Pancreas (tissue), 10 donors: ENCODE results near the gene LSM12. TPM values are rescaled to one million over a fixed set of nuclear protein-coding genes. Genes with fewer than 3 reads are reported as not detected.

Experiments
- ATAC-seq, 4 donors: fragments of 200-7000 bp; cut with Tn5 transposase; one replicate each; pipeline versions ENCODE4 v1.8.0 to v1.9.1; 2020; ENCODE audit warnings: mild to moderate bottlenecking in 4 of 4, moderate library complexity in 4 of 4
- DNase-seq, 6 donors: peaks; one replicate each; pipeline ENCODE4 v3.0.0-alpha.2; 2020
- FAIRE-seq: peaks from 2 replicates; lab custom pipeline; 2012; peaks lifted over from hg19 to GRCh38; lab: Jason Lieb, UNC
- H3K27ac ChIP-seq, 4 donors: fragments of 200-600 bp; sonication (generic); 1 replicate in 3 of 4; 2 replicates in 1 of 4; pipeline versions ENCODE4 v1.5.0 to v1.8.0; 2020
- H3K27me3 ChIP-seq, 4 donors: fragments of 200-600 bp; one replicate each; pipeline ENCODE4 v1.8.0; 2021
- H3K36me3 ChIP-seq, 3 donors: fragments of 200-600 bp; sonication (generic) in 1 of 3; one replicate each; pipeline versions ENCODE4 v1.5.0 to v1.8.0; 2020 to 2021
- H3K4me1 ChIP-seq, 3 donors: fragments of 200-600 bp; one replicate each; pipeline ENCODE4 v1.8.0; 2021
- H3K4me3 ChIP-seq, 4 donors: fragments of 200-600 bp; sonication (generic) in 2 of 4; one replicate each; pipeline versions ENCODE4 v1.5.0 to v1.8.0; 2020 to 2021
- H3K9me3 ChIP-seq, 4 donors: fragments of 200-600 bp; one replicate each; pipeline ENCODE4 v1.8.0; 2021
- CTCF ChIP-seq, 4 donors: fragments of 200-600 bp; sonication (generic) in 3 of 4; IDR thresholded peaks; one replicate each; pipeline versions ENCODE4 v1.5.0 to v1.8.0; 2021; ENCODE audit warnings: antibody characterized with exemption in 4 of 4
- WGBS, 2 donors: extraction: QIAGEN DNeasy Blood & Tissue Kit; methylation state at CpG; one replicate each; pipeline ENCODE4 v1.1.7; 2013; 5-methylcytosine and 5-hydroxymethylcytosine counted together
- intact Hi-C, 3 donors: fragments of 100-400 bp; cut with DNase I; formaldehyde crosslinking; loops; one replicate each; pipeline versions ENCODE4 v1.11.1 to v1.14.2; 2022
- polyA plus RNA-seq, 2 donors: library from polyadenylated mRNA; stranded (reverse); fragments of 200-250 nt; gene quantifications; one replicate each; pipeline ENCODE4 v1.2.3, GENCODE V29; 2013
- total RNA-seq, 6 donors: library from RNA; stranded (reverse); fragmentation: NEBNext Ultra II Directional in 4 of 6; extraction: Animal tissue kit (Norgen Biotek cat#: 25700) in 4 of 6; gene quantifications; one replicate each; pipeline versions ENCODE4 v1.2.1 to v1.2.4, GENCODE V29; 2021 to 2023
- donor health status: healthy with polysubstance abuse.
- donor health status: DM: no; HTN: no; CAD: no; lungs with moderate emphysema.
- donor health status: DM: no; HTN: no; CAD: no.
- donor health status: control.
- donor health status: control.
- donor health status: Bipolar disorder and iron deficiency.
- donor health status: DM: yes; HTN: yes; CAD: no.
- donor health status: DM: no; HTN: no; CAD: no.
- donor health status: DM: no; HTN: no; CAD: no.
- donor health status: DM: yes; HTN: yes; CAD: no.

LSM12 gene
- total and polyA plus RNA-seq, 8 donors, result 14.5 to 29.6 (median 23.6) TPM

GRCh38 chr17:44002141-44002848, 64.2 kb downstream of the LSM12 start:
- intact Hi-C loops, result no loop called here
- H3K27me3 ChIP-seq, result peaks cover 0 to 11% (median 2%) of the 10 kb centered on the region in 4 donors
- H3K36me3 ChIP-seq, result no peaks in the 10 kb centered on the region
- no peak overlapping the region for H3K4me3 ChIP-seq
- peaks cover 0 to 16% (median 7%) of the 10 kb centered on the region in 3 donors for H3K4me1 ChIP-seq
- DNase-seq (no peak), ATAC-seq (no peak), FAIRE-seq (no peak)
- H3K9me3 ChIP-seq, result no peaks in the 10 kb centered on the region
- WGBS, 2 donors, result 68 to 78% methylated on average over 9 of the region's 9 CpGs
- TF ChIP-seq CTCF (IDR thresholded peaks at IDR 0.05), result no peak
- H3K27ac ChIP-seq, result no peak overlapping the region

GRCh38 chr17:44001461-44001920, 65.0 kb downstream of the LSM12 start:
- Histone ChIP-seq H3K4me3 (no peak overlapping the region), H3K27me3 (peaks cover 0 to 11% (median 2%) of the 10 kb centered on the region in 4 donors), H3K36me3 (no peaks in the 10 kb centered on the region), H3K9me3 (no peaks in the 10 kb centered on the region), H3K4me1 (peaks cover 0 to 16% (median 5%) of the 10 kb centered on the region in 3 donors), H3K27ac (no peak overlapping the region)
- no peak for ATAC-seq
- no peak for DNase-seq
- TF ChIP-seq CTCF (IDR thresholded peaks at IDR 0.05), result no peak
- 51 to 54% methylated on average over 2 of the region's 2 CpGs for WGBS, 2 donors
- intact Hi-C loops, result no loop called here
- no peak for FAIRE-seq

DNA sequence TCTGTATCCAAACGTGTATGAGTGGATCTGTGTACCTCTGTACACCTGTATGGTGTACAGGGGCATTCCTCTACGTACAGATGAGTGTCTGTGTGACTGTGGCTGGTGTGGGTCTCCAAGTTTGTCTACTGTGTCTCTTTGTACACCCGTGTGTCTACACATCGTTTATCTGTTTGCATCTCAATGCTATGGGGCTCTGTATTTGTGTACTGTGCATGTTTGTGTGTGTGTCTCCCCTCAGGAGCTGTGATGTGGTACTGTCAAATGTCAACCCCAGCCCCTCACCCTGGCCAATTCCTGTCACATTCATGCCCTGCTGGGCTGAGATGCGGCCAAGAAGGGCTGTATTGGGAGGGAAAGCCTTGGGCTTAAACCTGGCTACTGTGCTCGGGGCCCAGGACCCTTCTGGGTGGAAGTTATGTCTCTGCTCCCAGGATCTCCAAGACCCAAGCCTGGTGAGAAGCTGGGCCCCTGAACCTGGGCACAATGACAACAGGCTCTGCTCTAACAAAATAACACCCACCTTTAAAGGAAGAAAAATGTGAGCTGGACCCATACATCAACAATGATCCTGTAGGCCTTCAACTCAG, 65.5 kb downstream of the LSM12 start:
- Histone ChIP-seq H3K36me3 (no peaks in the 10 kb centered on the region), H3K4me1 (peaks cover 0 to 12% (median 5%) of the 10 kb centered on the region in 3 donors), H3K9me3 (no peaks in the 10 kb centered on the region), H3K27me3 (peaks cover 0 to 11% (median 2%) of the 10 kb centered on the region in 4 donors), H3K27ac (no peak overlapping the region), H3K4me3 (no peak overlapping the region)
- FAIRE-seq, result no peak
- ATAC-seq, result no peak
- intact Hi-C loops, result no loop called here
- TF ChIP-seq CTCF (IDR thresholded peaks at IDR 0.05), result no peak
- WGBS, 2 donors, result 58 to 63% methylated on average over 6 of the region's 6 CpGs
- no peak for DNase-seq

DNA sequence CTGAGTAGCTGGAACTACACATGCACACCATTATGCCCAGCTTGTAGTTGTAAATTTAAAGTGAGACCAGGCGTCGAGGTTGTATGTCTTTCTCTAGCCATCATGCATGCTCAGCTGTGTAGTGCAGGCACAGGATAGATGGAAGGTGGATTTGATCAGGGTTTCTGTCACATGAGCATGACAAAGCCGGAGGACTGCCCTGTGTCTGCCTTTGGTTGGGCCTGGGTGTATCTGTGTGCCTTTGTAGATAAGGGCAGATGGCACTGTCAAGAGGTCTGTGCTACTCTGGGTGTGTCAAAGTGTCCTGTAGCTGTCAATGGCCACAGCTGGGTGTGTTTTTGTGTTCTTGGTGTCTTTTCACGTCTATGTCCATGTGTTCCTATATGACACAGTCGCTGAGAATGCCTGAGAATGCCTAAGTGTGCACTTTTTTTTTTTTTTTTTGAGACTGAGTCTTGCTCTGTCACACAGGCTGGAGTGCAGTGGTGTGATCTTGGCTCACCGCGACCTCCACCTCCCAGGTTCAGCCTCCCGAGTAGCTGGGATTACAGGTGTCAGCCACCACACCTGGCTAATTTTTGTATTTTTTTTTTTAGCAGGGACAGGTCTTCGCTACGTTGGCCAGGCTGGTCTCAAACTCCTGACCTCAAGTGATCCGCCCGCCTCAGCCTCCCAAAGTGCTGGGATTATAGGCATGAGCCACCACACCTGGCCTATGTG, 66.2 kb downstream of the LSM12 start:
- intact Hi-C loops, result no loop called here
- H3K27ac ChIP-seq, result no peak overlapping the region
- 86% methylated on average over 11 to 12 of the region's 12 CpGs for WGBS, 2 donors
- H3K27me3 ChIP-seq, result peaks cover 0 to 10% (median 4%) of the 10 kb centered on the region in 4 donors
- ATAC-seq (no peak), DNase-seq (no peak), FAIRE-seq (no peak)
- peaks cover 0 to 5% (median 1%) of the 10 kb centered on the region in 3 donors for H3K4me1 ChIP-seq
- H3K9me3 ChIP-seq, result no peaks in the 10 kb centered on the region
- H3K36me3 ChIP-seq, result no peaks in the 10 kb centered on the region
- no peak overlapping the region for H3K4me3 ChIP-seq
- TF ChIP-seq CTCF (IDR thresholded peaks at IDR 0.05), result no peak
